Measurements from ENCODE around the gene LTA. TPM values are rescaled to one million over a fixed set of nuclear protein-coding genes. Genes with fewer than 3 reads are reported as not detected.

The LTA gene
- total and polyA plus RNA-seq, 3 experiments from 2014 or later: 23.3 to 854 (median 839) TPM

GRCh38 chr6:31578184-31579118 is 6.4 kb downstream of the LTA start:
- H3K36me3 Mint-ChIP-seq: peaks cover 14 to 60% (median 16%) of the 10 kb centered on the region in 3 donors
- H3K27ac Mint-ChIP-seq: peak overlapping the region; percentile 73 to 99 (median 92)
- DNase-seq: no peak
- H3K27me3 ChIP-seq (ENCODE audit: insufficient read depth, low read length, poor library complexity, severe bottlenecking): no peaks in the 10 kb centered on the region
- H3K9me3 ChIP-seq (ENCODE audit: low read length): no peaks in the 10 kb centered on the region
- no peaks in the 10 kb centered on the region for H3K9me3 Mint-ChIP-seq
- no peak overlapping the region for H3K4me3 ChIP-seq (ENCODE audit: low read length)
- H3K4me1 Mint-ChIP-seq: peaks cover 78 to 89% (median 81%) of the 10 kb centered on the region in 3 donors
- peak overlapping the region; percentile 13 for H3K27ac ChIP-seq (ENCODE audit: low read depth, low read length)
- ChIA-PET POLR2A (interaction anchor here (1.4 to 7.6 kb wide), 5 partner anchors 8 to 19 kb away, joined by 7 to 91 read pairs (median 9); partner anchors contain the start of gene NCR3), CTCF (interaction anchor here (1.7 to 19.7 kb wide), 3 partner anchors 14 to 84 kb away, joined by 6 to 692 read pairs (median 576); partner anchors contain the start of genes ATP6V1G2, DDX39B, LST1 and LTA)
- H3K27me3 Mint-ChIP-seq: peaks cover 0 to 1% of the 10 kb centered on the region in 2 donors
- H3K4me1 ChIP-seq (ENCODE audit: insufficient read depth, low read length): peaks cover 77% of the 10 kb centered on the region
- peak overlapping the region; percentile 98 to 100 (median 100) for H3K4me3 Mint-ChIP-seq
- H3K36me3 ChIP-seq (ENCODE audit: insufficient read depth, low read length): peaks cover 5% of the 10 kb centered on the region

- Histone ChIP-seq H3K4me3 (ENCODE audit: low read length) (no peak overlapping the region), H3K9me3 (ENCODE audit: low read length) (no peaks in the 10 kb centered on the region), H3K36me3 (ENCODE audit: insufficient read depth, low read length) (peaks cover 5% of the 10 kb centered on the region), H3K27ac (ENCODE audit: low read depth, low read length) (no peak overlapping the region), H3K27me3 (ENCODE audit: insufficient read depth, low read length, poor library complexity, severe bottlenecking) (no peaks in the 10 kb centered on the region), H3K4me1 (ENCODE audit: insufficient read depth, low read length) (peaks cover 77% of the 10 kb centered on the region)
- Mint-ChIP-seq H3K4me3 (peak overlapping the region; percentile 98 to 100 (median 100)), H3K9me3 (no peaks in the 10 kb centered on the region), H3K27me3 (no peaks in the 10 kb centered on the region), H3K4me1 (peaks cover 77 to 88% (median 81%) of the 10 kb centered on the region in 3 donors), H3K36me3 (peaks cover 14 to 60% (median 16%) of the 10 kb centered on the region in 3 donors), H3K27ac (peak overlapping the region; percentile 73 to 100 (median 94))
- no peak for DNase-seq
- POLR2A ChIA-PET: interaction anchor here (2.1 to 7.6 kb wide), 4 partner anchors 9 to 20 kb away, joined by 9 to 91 read pairs (median 26); partner anchors contain the start of gene NCR3
- CTCF ChIA-PET: interaction anchor here (17.7 to 19.7 kb wide), 2 partner anchors 13 to 23 kb away, joined by 576 to 692 read pairs; partner anchors contain the start of genes ATP6V1G2, DDX39B, LST1 and LTA
Observed at GRCh38 chr6:31579119-31579505, 7.0 kb downstream of the LTA start.

- peak overlapping the region; percentile 85 for H3K27ac ChIP-seq (ENCODE audit: low read depth, low read length)
- H3K36me3 ChIP-seq (ENCODE audit: insufficient read depth, low read length): peaks cover 5% of the 10 kb centered on the region
- ChIA-PET CTCF (interaction anchor here (0.6 to 19.7 kb wide), 10 partner anchors 12 to 982 kb away, joined by 3 to 692 read pairs (median 5); partner anchors contain the start of genes ATP6V1G2, DDX39B, LST1 and LTA), POLR2A (interaction anchor here (0.6 to 7.6 kb wide), 9 partner anchors 9 to 251 kb away, joined by 3 to 91 read pairs (median 7); partner anchors contain the start of gene NCR3)
- H3K27me3 Mint-ChIP-seq: no peaks in the 10 kb centered on the region
- H3K9me3 ChIP-seq (ENCODE audit: low read length): no peaks in the 10 kb centered on the region
- peak overlapping the region; percentile 98 to 100 (median 100) for H3K4me3 Mint-ChIP-seq
- H3K4me1 Mint-ChIP-seq: peaks cover 74 to 88% (median 80%) of the 10 kb centered on the region in 3 donors
- peak in 1 of 5 donors; percentile 41 for DNase-seq
- H3K36me3 Mint-ChIP-seq: peaks cover 14 to 60% (median 16%) of the 10 kb centered on the region in 3 donors
- H3K27me3 ChIP-seq (ENCODE audit: insufficient read depth, low read length, poor library complexity, severe bottlenecking): no peaks in the 10 kb centered on the region
- H3K4me1 ChIP-seq (ENCODE audit: insufficient read depth, low read length): peaks cover 77% of the 10 kb centered on the region
- no peaks in the 10 kb centered on the region for H3K9me3 Mint-ChIP-seq
- peak overlapping the region; percentile 93 for H3K4me3 ChIP-seq (ENCODE audit: low read length)
- peak overlapping the region; percentile 87 to 100 (median 96) for H3K27ac Mint-ChIP-seq
Observed at GRCh38 chr6:31579546-31580437, 7.7 kb downstream of the LTA start.

- Histone ChIP-seq H3K4me1 (ENCODE audit: insufficient read depth, low read length) (peaks cover 77% of the 10 kb centered on the region), H3K27ac (ENCODE audit: low read depth, low read length) (peak overlapping the region; percentile 85), H3K9me3 (ENCODE audit: low read length) (no peaks in the 10 kb centered on the region), H3K36me3 (ENCODE audit: insufficient read depth, low read length) (peaks cover 5% of the 10 kb centered on the region), H3K27me3 (ENCODE audit: insufficient read depth, low read length, poor library complexity, severe bottlenecking) (no peaks in the 10 kb centered on the region), H3K4me3 (ENCODE audit: low read length) (peak overlapping the region; percentile 93)
- DNase-seq: no peak
- peaks cover 70 to 88% (median 80%) of the 10 kb centered on the region in 3 donors for H3K4me1 Mint-ChIP-seq
- CTCF ChIA-PET: interaction anchor here (0.6 to 19.7 kb wide), 13 partner anchors 12 to 983 kb away, joined by 3 to 692 read pairs (median 4); partner anchors contain the start of genes ATP6V1G2, DDX39B, LST1 and LTA
- H3K9me3 Mint-ChIP-seq: no peaks in the 10 kb centered on the region
- peak overlapping the region; percentile 98 to 100 (median 99) for H3K4me3 Mint-ChIP-seq
- H3K36me3 Mint-ChIP-seq: peaks cover 14 to 59% (median 16%) of the 10 kb centered on the region in 3 donors
- H3K27me3 Mint-ChIP-seq: peaks cover 0 to under 1% of the 10 kb centered on the region in 2 donors
- H3K27ac Mint-ChIP-seq: peak overlapping the region; percentile 87 to 100 (median 96)
- POLR2A ChIA-PET: interaction anchor here (0.6 to 7.6 kb wide), 11 partner anchors 10 to 250 kb away, joined by 3 to 91 read pairs (median 9); partner anchors contain the start of genes DDX39B and NCR3
Observed at GRCh38 chr6:31580438-31580740, 8.3 kb downstream of the LTA start.

- Histone ChIP-seq H3K4me1 (ENCODE audit: insufficient read depth, low read length) (peaks cover 80% of the 10 kb centered on the region), H3K4me3 (ENCODE audit: low read length) (peak overlapping the region; percentile 93), H3K27me3 (ENCODE audit: insufficient read depth, low read length, poor library complexity, severe bottlenecking) (no peaks in the 10 kb centered on the region), H3K36me3 (ENCODE audit: insufficient read depth, low read length) (peaks cover 5% of the 10 kb centered on the region), H3K27ac (ENCODE audit: low read depth, low read length) (peak overlapping the region; percentile 85), H3K9me3 (ENCODE audit: low read length) (no peaks in the 10 kb centered on the region)
- ChIA-PET POLR2A (interaction anchor here (0.7 to 7.6 kb wide), 12 partner anchors 10 to 86 kb away, joined by 3 to 91 read pairs (median 8); partner anchors contain the start of genes DDX39B and NCR3), CTCF (interaction anchor here (0.6 to 19.7 kb wide), 13 partner anchors 11 to 984 kb away, joined by 3 to 692 read pairs (median 4); partner anchors contain the start of genes ATP6V1G2, DDX39B, LST1 and LTA)
- Mint-ChIP-seq H3K4me3 (peak overlapping the region; percentile 98 to 100 (median 99)), H3K9me3 (no peaks in the 10 kb centered on the region), H3K4me1 (peaks cover 70 to 88% (median 80%) of the 10 kb centered on the region in 3 donors), H3K27ac (peak overlapping the region; percentile 87 to 100 (median 96)), H3K27me3 (peaks cover 0 to 1% of the 10 kb centered on the region in 2 donors), H3K36me3 (peaks cover 16 to 55% (median 18%) of the 10 kb centered on the region in 3 donors)
- peak; percentile 83 to 91 (median 87) for DNase-seq
Observed at GRCh38 chr6:31580807-31581433, 8.8 kb downstream of the LTA start.

GRCh38 chr6:31581434-31582229 is 9.5 kb downstream of the LTA start:
- peak in 1 of 5 donors; percentile 39 for DNase-seq
- H3K27ac Mint-ChIP-seq: peak overlapping the region; percentile 87 to 100 (median 96)
- peak overlapping the region; percentile 98 to 100 (median 99) for H3K4me3 Mint-ChIP-seq
- H3K27ac ChIP-seq (ENCODE audit: low read depth, low read length): peak overlapping the region; percentile 85
- H3K9me3 Mint-ChIP-seq: no peaks in the 10 kb centered on the region
- H3K36me3 Mint-ChIP-seq: peaks cover 15 to 49% (median 18%) of the 10 kb centered on the region in 3 donors
- H3K4me1 Mint-ChIP-seq: peaks cover 70 to 88% (median 80%) of the 10 kb centered on the region in 3 donors
- no peaks in the 10 kb centered on the region for H3K27me3 ChIP-seq (ENCODE audit: insufficient read depth, low read length, poor library complexity, severe bottlenecking)
- no peaks in the 10 kb centered on the region for H3K9me3 ChIP-seq (ENCODE audit: low read length)
- H3K36me3 ChIP-seq (ENCODE audit: insufficient read depth, low read length): peaks cover 5% of the 10 kb centered on the region
- peak overlapping the region; percentile 93 for H3K4me3 ChIP-seq (ENCODE audit: low read length)
- ChIA-PET POLR2A (interaction anchor here (0.6 to 7.6 kb wide), 12 partner anchors 9 to 1390 kb away, joined by 3 to 91 read pairs (median 4); partner anchors contain the start of genes C6orf47, DDX39B and NCR3), CTCF (interaction anchor here (1.2 to 22.0 kb wide), 7 partner anchors 0 to 248 kb away, joined by 3 to 692 read pairs (median 5); partner anchors contain the start of genes ATP6V1G2, DDX39B, LST1 and LTA)
- peaks cover 0 to 1% of the 10 kb centered on the region in 2 donors for H3K27me3 Mint-ChIP-seq
- H3K4me1 ChIP-seq (ENCODE audit: insufficient read depth, low read length): peaks cover 80% of the 10 kb centered on the region
